Measurements from ENCODE around the gene CSTF1.
"Not testable (repeated sequence)": the region's sequence is repeated elsewhere in the genome, so short reads cannot be mapped to it uniquely, and the experiment has no call there.

Gene CSTF1

GRCh38 chr20:56389807-56390206 lies 2.6 kb upstream of the CSTF1 start:
- Histone ChIP-seq H2BK5ac (ENCODE audit: low read length) (no peak overlapping the region), H3K18ac (ENCODE audit: low read length) (no peak overlapping the region), H3K4me3 (ENCODE audit: low read length in 2 of 2) (no peak overlapping the region), H2AK5ac (ENCODE audit: low read depth, low read length) (no peak overlapping the region), H4K8ac (ENCODE audit: low read depth, low read length) (no peak overlapping the region), H3K4ac (ENCODE audit: low read length) (no peak overlapping the region), H3K4me2 (ENCODE audit: insufficient read depth, low read length, poor library complexity, severe bottlenecking) (no peak overlapping the region), H3K79me1 (ENCODE audit: low read depth, low read length) (peaks cover 9% of the 10 kb centered on the region), H3K9me3 (replicated peaks in 1 of 2; ENCODE audit: control insufficient read depth in 2 of 2, insufficient read depth in 1 of 2, low read depth in 1 of 2, low read length in 2 of 2) (no peaks in the 10 kb centered on the region), H3K9ac (ENCODE audit: low read depth, low read length, poor library complexity) (no peak overlapping the region), H2BK12ac (ENCODE audit: low read length) (no peak overlapping the region), H3K27ac (replicated peaks; ENCODE audit: low read length) (no peak overlapping the region), H2BK120ac (ENCODE audit: low read depth, low read length) (no peak overlapping the region), H3K4me1 (ENCODE audit: control insufficient read depth in 2 of 2, insufficient read depth in 1 of 2, low read depth in 1 of 2, low read length in 2 of 2) (peaks cover 5 to 11% of the 10 kb centered on the region in 2 donors), H4K91ac (ENCODE audit: low read depth, low read length, poor library complexity) (no peak overlapping the region), H3K23ac (ENCODE audit: low read depth, low read length, poor library complexity) (no peak overlapping the region), H3K14ac (ENCODE audit: low read length) (no peak overlapping the region), H3K36me3 (replicated peaks in 1 of 2; ENCODE audit: control insufficient read depth in 2 of 2, insufficient read depth in 2 of 2, low read length in 2 of 2) (peaks cover 25 to 72% of the 10 kb centered on the region in 2 donors), H3K27me3 (ENCODE audit: control insufficient read depth in 3 of 3, insufficient read depth in 3 of 3, low read depth in 1 of 3, low read length in 3 of 3) (no peaks in the 10 kb centered on the region), H2AFZ (ENCODE audit: low read length) (no peak overlapping the region), H2BK15ac (ENCODE audit: low read length) (no peak overlapping the region)
- WGBS, 2 donors (ENCODE audit: extremely low coverage in 2 of 2, insufficient read length in 2 of 2, insufficient replicate concordance in 1 of 2) = no CpG with 5 or more reads among the region's 4 CpGs
- no peak for DNase-seq (ENCODE audit: low spot score)

DNA sequence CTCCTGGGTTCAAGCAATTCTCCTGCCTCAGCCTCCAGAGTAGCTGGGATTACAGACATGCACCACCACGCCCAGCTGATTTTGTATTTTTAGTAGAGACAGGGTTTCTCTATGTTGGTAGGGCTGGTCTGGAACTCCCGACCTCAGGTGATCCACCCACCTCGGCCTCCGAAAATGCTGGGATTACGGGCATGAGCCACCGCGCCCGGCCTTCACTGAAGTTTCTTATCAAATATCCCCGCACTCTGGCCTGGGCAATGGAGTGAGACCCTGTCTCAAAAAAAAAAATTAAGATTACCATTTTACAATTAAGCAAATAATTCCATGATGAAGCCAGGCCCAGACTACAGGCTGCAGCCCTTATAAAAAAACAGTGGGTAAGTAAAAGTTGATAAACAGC lies 2.0 kb upstream of the CSTF1 start:
- Histone ChIP-seq H3K4me3 (ENCODE audit: low read length in 2 of 2) (peak overlapping the region in 1 of 2 donors; percentile 99), H3K4me1 (ENCODE audit: control insufficient read depth in 2 of 2, insufficient read depth in 1 of 2, low read depth in 1 of 2, low read length in 2 of 2) (peaks cover 5 to 11% of the 10 kb centered on the region in 2 donors), H3K36me3 (replicated peaks in 1 of 2; ENCODE audit: control insufficient read depth in 2 of 2, insufficient read depth in 2 of 2, low read length in 2 of 2) (peaks cover 24 to 73% of the 10 kb centered on the region in 2 donors)
- not testable (repeated sequence) for H3K4me2 ChIP-seq (ENCODE audit: insufficient read depth, low read length, poor library complexity, severe bottlenecking); H3K79me1 ChIP-seq (ENCODE audit: low read depth, low read length); H2BK5ac ChIP-seq (ENCODE audit: low read length); H3K18ac ChIP-seq (ENCODE audit: low read length); H4K8ac ChIP-seq (ENCODE audit: low read depth, low read length); H2AK5ac ChIP-seq (ENCODE audit: low read depth, low read length); H3K14ac ChIP-seq (ENCODE audit: low read length); H3K27me3 ChIP-seq (ENCODE audit: control insufficient read depth in 3 of 3, insufficient read depth in 3 of 3, low read depth in 1 of 3, low read length in 3 of 3); DNase-seq (ENCODE audit: low spot score); H2AFZ ChIP-seq (ENCODE audit: low read length); H3K4ac ChIP-seq (ENCODE audit: low read length); H3K23ac ChIP-seq (ENCODE audit: low read depth, low read length, poor library complexity); H2BK120ac ChIP-seq (ENCODE audit: low read depth, low read length); H3K9ac ChIP-seq (ENCODE audit: low read depth, low read length, poor library complexity); H4K91ac ChIP-seq (ENCODE audit: low read depth, low read length, poor library complexity); H2BK12ac ChIP-seq (ENCODE audit: low read length); H3K27ac ChIP-seq (replicated peaks; ENCODE audit: low read length); H2BK15ac ChIP-seq (ENCODE audit: low read length); H3K9me3 ChIP-seq (replicated peaks in 1 of 2; ENCODE audit: control insufficient read depth in 2 of 2, insufficient read depth in 1 of 2, low read depth in 1 of 2, low read length in 2 of 2)
- WGBS, 2 donors (ENCODE audit: extremely low coverage in 2 of 2, insufficient read length in 2 of 2, insufficient replicate concordance in 1 of 2) = no CpG with 5 or more reads among the region's 9 CpGs

GRCh38 chr20:56391037-56391436 lies 1.4 kb upstream of the CSTF1 start:
- Histone ChIP-seq H3K4me1 (ENCODE audit: control insufficient read depth in 2 of 2, insufficient read depth in 1 of 2, low read depth in 1 of 2, low read length in 2 of 2) (peaks cover 5 to 11% of the 10 kb centered on the region in 2 donors), H3K27me3 (ENCODE audit: control insufficient read depth in 3 of 3, insufficient read depth in 3 of 3, low read depth in 1 of 3, low read length in 3 of 3) (no peaks in the 10 kb centered on the region), H2BK5ac (ENCODE audit: low read length) (no peak overlapping the region), H3K9me3 (replicated peaks in 1 of 2; ENCODE audit: control insufficient read depth in 2 of 2, insufficient read depth in 1 of 2, low read depth in 1 of 2, low read length in 2 of 2) (no peaks in the 10 kb centered on the region), H2AFZ (ENCODE audit: low read length) (peak overlapping the region; percentile 97), H3K14ac (ENCODE audit: low read length) (no peak overlapping the region), H2AK5ac (ENCODE audit: low read depth, low read length) (no peak overlapping the region), H4K91ac (ENCODE audit: low read depth, low read length, poor library complexity) (no peak overlapping the region), H3K9ac (ENCODE audit: low read depth, low read length, poor library complexity) (no peak overlapping the region), H3K79me1 (ENCODE audit: low read depth, low read length) (peaks cover 9% of the 10 kb centered on the region), H3K18ac (ENCODE audit: low read length) (no peak overlapping the region), H4K8ac (ENCODE audit: low read depth, low read length) (no peak overlapping the region), H2BK12ac (ENCODE audit: low read length) (no peak overlapping the region), H3K23ac (ENCODE audit: low read depth, low read length, poor library complexity) (no peak overlapping the region), H3K36me3 (replicated peaks in 1 of 2; ENCODE audit: control insufficient read depth in 2 of 2, insufficient read depth in 2 of 2, low read length in 2 of 2) (peaks cover 26 to 73% of the 10 kb centered on the region in 2 donors), H3K27ac (replicated peaks; ENCODE audit: low read length) (no peak overlapping the region), H3K4me3 (ENCODE audit: low read length in 2 of 2) (peak overlapping the region; percentile 95 to 99), H3K4ac (ENCODE audit: low read length) (no peak overlapping the region), H2BK15ac (ENCODE audit: low read length) (no peak overlapping the region), H2BK120ac (ENCODE audit: low read depth, low read length) (no peak overlapping the region), H3K4me2 (ENCODE audit: insufficient read depth, low read length, poor library complexity, severe bottlenecking) (peak overlapping the region; percentile 79)
- no peak for DNase-seq (ENCODE audit: low spot score)
- no CpG with 5 or more reads among the region's 10 CpGs for WGBS, 2 donors (ENCODE audit: extremely low coverage in 2 of 2, insufficient read length in 2 of 2, insufficient replicate concordance in 1 of 2)

GRCh38 chr20:56391596-56392131 lies 781 bp upstream of the CSTF1 start:
- H3K14ac ChIP-seq (ENCODE audit: low read length) = peak overlapping the region; percentile 85
- peak overlapping the region; percentile 95 to 99 for H3K4me3 ChIP-seq (ENCODE audit: low read length in 2 of 2)
- no peaks in the 10 kb centered on the region for H3K9me3 ChIP-seq (replicated peaks in 1 of 2; ENCODE audit: control insufficient read depth in 2 of 2, insufficient read depth in 1 of 2, low read depth in 1 of 2, low read length in 2 of 2)
- no peaks in the 10 kb centered on the region for H3K27me3 ChIP-seq (ENCODE audit: control insufficient read depth in 3 of 3, insufficient read depth in 3 of 3, low read depth in 1 of 3, low read length in 3 of 3)
- no peak overlapping the region for H3K4ac ChIP-seq (ENCODE audit: low read length)
- no peak overlapping the region for H4K8ac ChIP-seq (ENCODE audit: low read depth, low read length)
- H2BK15ac ChIP-seq (ENCODE audit: low read length) = no peak overlapping the region
- H3K4me2 ChIP-seq (ENCODE audit: insufficient read depth, low read length, poor library complexity, severe bottlenecking) = peak overlapping the region; percentile 79
- H4K91ac ChIP-seq (ENCODE audit: low read depth, low read length, poor library complexity) = no peak overlapping the region
- no peak overlapping the region for H2BK12ac ChIP-seq (ENCODE audit: low read length)
- DNase-seq (ENCODE audit: low spot score) = no peak
- no peak overlapping the region for H2BK120ac ChIP-seq (ENCODE audit: low read depth, low read length)
- H2AK5ac ChIP-seq (ENCODE audit: low read depth, low read length) = no peak overlapping the region
- H3K27ac ChIP-seq (replicated peaks; ENCODE audit: low read length) = peak overlapping the region; percentile 55
- H2BK5ac ChIP-seq (ENCODE audit: low read length) = peak overlapping the region; percentile 77
- peaks cover 9% of the 10 kb centered on the region for H3K79me1 ChIP-seq (ENCODE audit: low read depth, low read length)
- peak overlapping the region; percentile 87 for H3K9ac ChIP-seq (ENCODE audit: low read depth, low read length, poor library complexity)
- WGBS, 2 donors (ENCODE audit: extremely low coverage in 2 of 2, insufficient read length in 2 of 2, insufficient replicate concordance in 1 of 2) = no CpG with 5 or more reads among the region's 29 CpGs
- peak overlapping the region; percentile 94 for H3K18ac ChIP-seq (ENCODE audit: low read length)
- H3K36me3 ChIP-seq (replicated peaks in 1 of 2; ENCODE audit: control insufficient read depth in 2 of 2, insufficient read depth in 2 of 2, low read length in 2 of 2) = peaks cover 26 to 73% of the 10 kb centered on the region in 2 donors
- peak overlapping the region; percentile 97 for H2AFZ ChIP-seq (ENCODE audit: low read length)
- peak overlapping the region; percentile 4 for H3K23ac ChIP-seq (ENCODE audit: low read depth, low read length, poor library complexity)
- H3K4me1 ChIP-seq (ENCODE audit: control insufficient read depth in 2 of 2, insufficient read depth in 1 of 2, low read depth in 1 of 2, low read length in 2 of 2) = peaks cover 5 to 11% of the 10 kb centered on the region in 2 donors

Measured in neuronal stem cell (in vitro differentiated cells).